HG03097 (cell line): Measurements from ENCODE around the gene LZTS3.

Source experiments
- ATAC-seq: cut with Tn5 transposase; IDR thresholded peaks from one replicate; pipeline ENCODE4 v1.9.1; 2021; ENCODE audit not compliant: unreplicated experiment, low FRiP score

The LZTS3 gene

GRCh38 chr20:3116341-3116740 is 57.0 kb downstream of the LZTS3 start:
- ATAC-seq, result no peak

DNA sequence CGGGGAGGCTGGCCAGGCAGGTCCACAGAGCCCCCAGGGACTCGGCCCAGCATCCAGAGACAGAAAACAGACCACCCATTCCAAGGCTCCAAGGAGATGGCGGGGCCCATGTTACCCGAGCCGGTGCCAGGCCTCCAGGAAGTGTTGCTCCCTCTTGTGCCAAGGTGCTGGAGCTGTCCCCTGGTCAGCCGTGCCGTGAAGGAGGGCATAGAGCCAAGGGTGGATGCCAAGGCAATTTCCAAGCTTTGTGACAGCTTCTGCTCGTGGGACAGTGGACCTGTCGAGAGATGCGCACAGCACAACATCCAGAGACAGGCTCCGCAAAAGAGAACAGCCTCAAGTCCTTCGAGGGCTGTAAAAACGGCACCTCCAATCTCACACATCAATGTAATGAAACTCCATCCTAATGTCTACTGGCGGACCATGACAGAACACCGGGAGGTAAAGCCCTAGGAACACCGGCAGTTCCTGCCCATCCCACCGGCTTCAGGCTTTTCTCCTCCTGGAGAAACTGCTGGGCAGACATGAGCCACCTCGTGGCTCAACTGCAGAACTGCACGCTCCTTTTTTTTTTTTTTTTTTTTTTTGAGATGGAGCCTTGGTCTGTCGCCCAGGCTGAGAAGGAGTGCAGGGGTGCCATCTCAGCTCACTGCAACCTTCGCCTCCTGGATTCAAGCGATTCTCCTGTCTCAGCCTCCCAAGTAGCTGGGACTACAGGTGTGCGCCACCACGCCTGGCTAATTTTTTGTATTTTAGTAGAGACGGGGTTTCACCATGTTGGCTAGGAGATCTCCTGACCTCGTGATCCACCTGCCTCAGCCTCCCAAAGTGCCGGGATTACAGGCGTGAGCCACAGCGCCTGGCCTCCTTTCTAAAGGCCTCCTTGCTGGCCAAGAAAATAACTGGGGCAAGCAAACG is 57.9 kb downstream of the LZTS3 start:
- no peak for ATAC-seq
